ENCODE data around the gene YAE1. TPM values are rescaled to one million over a fixed set of nuclear protein-coding genes. Genes with fewer than 3 reads are reported as not detected.
A peak's percentile ranks its signal among the peaks of the same experiment; 100 is the strongest.

Gene YAE1, protein sequence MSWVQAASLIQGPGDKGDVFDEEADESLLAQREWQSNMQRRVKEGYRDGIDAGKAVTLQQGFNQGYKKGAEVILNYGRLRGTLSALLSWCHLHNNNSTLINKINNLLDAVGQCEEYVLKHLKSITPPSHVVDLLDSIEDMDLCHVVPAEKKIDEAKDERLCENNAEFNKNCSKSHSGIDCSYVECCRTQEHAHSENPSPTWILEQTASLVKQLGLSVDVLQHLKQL
- total RNA-seq = 10 to 100 TPM in 1 of 2 donors, 1 to 10 TPM in 1; 9.8 to 28.3 TPM

DNA sequence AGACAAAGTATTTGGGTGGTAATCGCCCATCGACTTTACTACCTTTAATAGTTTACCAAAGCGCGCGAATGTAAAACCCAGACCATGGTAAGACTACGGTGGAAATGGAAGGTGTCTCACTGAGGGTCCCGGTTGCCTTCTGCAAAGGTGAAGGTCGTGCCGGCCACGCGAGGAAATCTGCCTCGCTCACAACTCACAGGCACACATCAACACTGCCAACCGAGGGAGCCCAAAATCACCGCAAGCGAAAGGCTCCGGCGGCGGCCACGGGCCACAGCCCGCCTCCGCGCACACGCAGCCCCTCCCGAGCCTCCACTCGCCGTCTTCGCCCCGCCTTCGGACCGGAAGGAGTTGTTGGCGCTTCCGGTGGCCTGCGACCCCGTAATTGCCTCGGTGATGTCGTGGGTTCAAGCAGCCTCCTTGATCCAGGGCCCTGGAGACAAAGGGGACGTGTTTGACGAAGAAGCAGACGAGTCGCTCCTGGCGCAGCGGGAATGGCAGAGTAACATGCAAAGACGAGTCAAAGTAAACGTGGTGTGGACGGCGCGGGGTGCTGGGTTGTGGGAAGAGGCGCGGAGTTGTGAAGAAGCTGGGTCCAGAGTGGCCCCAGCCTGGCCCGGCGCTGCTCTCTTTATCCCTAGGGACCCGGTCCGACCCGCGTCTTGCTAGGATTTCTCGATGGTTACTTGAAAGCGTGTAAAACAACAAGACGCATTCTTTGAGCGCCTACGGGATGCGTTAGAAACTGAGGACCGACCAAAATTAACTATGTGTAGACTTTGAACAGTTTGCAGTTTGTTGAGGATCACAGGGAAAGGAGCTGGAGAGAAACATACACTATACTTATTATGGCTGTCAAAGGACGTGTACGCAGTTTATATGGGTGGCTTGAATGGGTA is at the start of gene YAE1:
YAE1 (plus strand) TSS at position 382 of the 899 bp plus-strand sequence; CDS start at position 397, 15 bp downstream.
- DNase-seq (ENCODE audit: low spot score) = peak; percentile 60
- Histone ChIP-seq H3K36me3 (no peaks in the 10 kb centered on the region), H3K4me1 (replicated peaks) (no peaks in the 10 kb centered on the region), H3K9me3 (no peaks in the 10 kb centered on the region), H3K27me3 (replicated peaks; ENCODE audit: insufficient read depth) (no peaks in the 10 kb centered on the region), H3K27ac (peak within 1 kb of the TSS; percentile 77 to 78), H3K4me3 (peak within 1 kb of the TSS; percentile 62 to 63)
- intact Hi-C loops (cut with DNase I) = no loop called here
- under 1% methylated on average over 64 of the region's 64 CpGs for WGBS
- TF ChIP-seq, protein P1, sequence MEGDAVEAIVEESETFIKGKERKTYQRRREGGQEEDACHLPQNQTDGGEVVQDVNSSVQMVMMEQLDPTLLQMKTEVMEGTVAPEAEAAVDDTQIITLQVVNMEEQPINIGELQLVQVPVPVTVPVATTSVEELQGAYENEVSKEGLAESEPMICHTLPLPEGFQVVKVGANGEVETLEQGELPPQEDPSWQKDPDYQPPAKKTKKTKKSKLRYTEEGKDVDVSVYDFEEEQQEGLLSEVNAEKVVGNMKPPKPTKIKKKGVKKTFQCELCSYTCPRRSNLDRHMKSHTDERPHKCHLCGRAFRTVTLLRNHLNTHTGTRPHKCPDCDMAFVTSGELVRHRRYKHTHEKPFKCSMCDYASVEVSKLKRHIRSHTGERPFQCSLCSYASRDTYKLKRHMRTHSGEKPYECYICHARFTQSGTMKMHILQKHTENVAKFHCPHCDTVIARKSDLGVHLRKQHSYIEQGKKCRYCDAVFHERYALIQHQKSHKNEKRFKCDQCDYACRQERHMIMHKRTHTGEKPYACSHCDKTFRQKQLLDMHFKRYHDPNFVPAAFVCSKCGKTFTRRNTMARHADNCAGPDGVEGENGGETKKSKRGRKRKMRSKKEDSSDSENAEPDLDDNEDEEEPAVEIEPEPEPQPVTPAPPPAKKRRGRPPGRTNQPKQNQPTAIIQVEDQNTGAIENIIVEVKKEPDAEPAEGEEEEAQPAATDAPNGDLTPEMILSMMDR (IDR thresholded peaks at IDR 0.05) = no peak
- TF ChIP-seq POLR2AphosphoS5 (IDR thresholded peaks at IDR 0.05) = peak; percentile 80
- peak; percentile 39 for TF ChIP-seq POLR2A (IDR thresholded peaks at IDR 0.05)

DNA sequence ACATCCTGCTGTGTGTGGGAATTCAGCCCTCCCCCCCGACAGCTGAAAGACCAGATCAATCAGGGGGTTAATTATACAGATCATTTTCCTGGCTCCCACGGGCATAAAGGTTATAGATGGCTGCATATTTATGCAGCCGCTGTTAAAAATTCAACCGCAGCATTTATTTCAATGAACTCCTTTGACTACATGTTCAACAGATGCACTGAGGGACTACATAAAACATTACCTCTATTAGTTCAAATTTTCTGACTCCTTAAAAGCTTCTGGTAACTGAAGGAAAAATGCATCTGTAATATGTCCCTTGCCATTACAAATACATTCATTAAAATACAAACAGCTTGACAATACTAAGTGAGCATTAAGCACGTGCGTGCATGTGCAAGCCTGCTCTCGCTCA is 49.7 kb upstream of the YAE1 start:
- intact Hi-C loops (cut with DNase I) = loop anchor here (5.0 kb wide), 1 partner anchor 1119 kb away; no protein-coding TSS in a partner anchor
- no peak overlapping the region for H3K27ac ChIP-seq
- H3K4me1 ChIP-seq (replicated peaks) = no peaks in the 10 kb centered on the region
- no peaks in the 10 kb centered on the region for H3K9me3 ChIP-seq
- no peak for TF ChIP-seq POLR2AphosphoS5 (IDR thresholded peaks at IDR 0.05)
- TF ChIP-seq POLR2A (IDR thresholded peaks at IDR 0.05) = no peak
- TF ChIP-seq, protein P1 (IDR thresholded peaks at IDR 0.05) = no peak
- H3K27me3 ChIP-seq (replicated peaks; ENCODE audit: insufficient read depth) = no peaks in the 10 kb centered on the region
- 64% methylated on average over 7 of the region's 7 CpGs for WGBS
- no peak for DNase-seq (ENCODE audit: low spot score)
- no peaks in the 10 kb centered on the region for H3K36me3 ChIP-seq
- H3K4me3 ChIP-seq = no peak overlapping the region

- H3K4me3 ChIP-seq = no peak overlapping the region
- H3K36me3 ChIP-seq = no peaks in the 10 kb centered on the region
- H3K9me3 ChIP-seq = no peaks in the 10 kb centered on the region
- no peak overlapping the region for H3K27ac ChIP-seq
- no peaks in the 10 kb centered on the region for H3K27me3 ChIP-seq (replicated peaks; ENCODE audit: insufficient read depth)
- H3K4me1 ChIP-seq (replicated peaks) = no peaks in the 10 kb centered on the region
- WGBS = 46% methylated on average over 3 of the region's 3 CpGs
- TF ChIP-seq, protein P1 (IDR thresholded peaks at IDR 0.05) = no peak
- TF ChIP-seq POLR2A (IDR thresholded peaks at IDR 0.05) (no peak), POLR2AphosphoS5 (IDR thresholded peaks at IDR 0.05) (no peak)
- no peak for DNase-seq (ENCODE audit: low spot score)
- intact Hi-C loops (cut with DNase I) = loop anchor here (5.0 kb wide), 1 partner anchor 1120 kb away; no protein-coding TSS in a partner anchor
Measured at GRCh38 chr7:39517240-39517639, 49.0 kb upstream of the YAE1 start.

DNA sequence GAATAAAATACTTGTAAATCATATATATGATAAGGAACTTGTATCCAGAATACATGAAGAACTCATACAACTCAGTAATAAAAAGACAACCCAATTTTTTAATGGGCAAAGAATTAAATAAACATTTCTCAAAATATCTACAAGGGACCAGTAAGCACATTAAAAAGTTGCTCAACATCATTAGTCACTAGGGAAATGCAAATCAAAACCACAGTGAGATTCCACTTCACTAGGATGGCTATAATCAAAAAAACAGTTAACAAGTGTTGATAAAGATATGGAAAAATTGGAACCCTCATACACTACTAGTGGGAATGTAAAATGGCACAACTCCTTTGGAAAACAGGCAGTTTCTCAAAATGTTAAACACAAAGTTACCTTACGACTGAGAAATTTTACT is 40.3 kb upstream of the YAE1 start:
- H3K4me3 ChIP-seq = no peak overlapping the region
- no peaks in the 10 kb centered on the region for H3K27me3 ChIP-seq (replicated peaks; ENCODE audit: insufficient read depth)
- DNase-seq (ENCODE audit: low spot score) = no peak
- H3K27ac ChIP-seq = no peak overlapping the region
- TF ChIP-seq POLR2AphosphoS5 (IDR thresholded peaks at IDR 0.05) (no peak), POLR2A (IDR thresholded peaks at IDR 0.05) (no peak)
- TF ChIP-seq, protein P1 (IDR thresholded peaks at IDR 0.05) = no peak
- no peaks in the 10 kb centered on the region for H3K36me3 ChIP-seq
- H3K4me1 ChIP-seq (replicated peaks) = no peaks in the 10 kb centered on the region
- no peaks in the 10 kb centered on the region for H3K9me3 ChIP-seq
- intact Hi-C loops (cut with DNase I) = no loop called here
- 98% methylated on average over 1 of the region's 1 CpG for WGBS
